DMS53 (cell line): ENCODE data around the gene TBL1Y.
"Not testable (repeated sequence)": the region's sequence is repeated elsewhere in the genome, so short reads cannot be mapped to it uniquely, and the experiment has no call there.

Experiments
- DNase-seq: peaks from one replicate; lab custom pipeline; 2025; lab: John Stamatoyannopoulos, UW

The TBL1Y gene

GRCh38 chrY:6910372-6911252, at the start of gene TBL1Y:
TSS of gene TBL1Y (plus strand) at chrY:6910697. CDS start at chrY:7025085, 114,388 bp downstream.
- DNase-seq, result no peak

GRCh38 chrY:6894496-6894895, 16.0 kb upstream of the TBL1Y start:
- no peak for DNase-seq

GRCh38 chrY:6895236-6895635, 15.3 kb upstream of the TBL1Y start:
- DNase-seq, result no peak

- not testable (repeated sequence) for DNase-seq
These were observed 8.4 kb upstream of the TBL1Y start for GRCh38 chrY:6902116-6902515.

- DNase-seq, result no peak
These were observed 2.9 kb upstream of the TBL1Y start for GRCh38 chrY:6907591-6907990.

GRCh38 chrY:6908021-6908420, 2.5 kb upstream of the TBL1Y start:
- not testable (repeated sequence) for DNase-seq

GRCh38 chrY:6909118-6909521, 1.4 kb upstream of the TBL1Y start:
- no peak for DNase-seq

GRCh38 chrY:6909856-6910255, 641 bp upstream of the TBL1Y start:
- no peak for DNase-seq

GRCh38 chrY:6911253-6911881, 870 bp downstream of the TBL1Y start, which contains the start of gene AMELY:
TSS of gene AMELY (minus strand) at chrY:6911752. CDS start at chrY:6872608, 39,144 bp downstream.
- no peak for DNase-seq

GRCh38 chrY:6913362-6913761, 2.9 kb downstream of the TBL1Y start:
- DNase-seq, result no peak

- DNase-seq, result no peak
These were observed 10.6 kb downstream of the TBL1Y start for GRCh38 chrY:6921061-6921460.

GRCh38 chrY:6928265-6928664, 17.8 kb downstream of the TBL1Y start:
- DNase-seq, result no peak

GRCh38 chrY:6929237-6929636, 18.7 kb downstream of the TBL1Y start:
- no peak for DNase-seq

- DNase-seq, result no peak
These were observed 21.4 kb downstream of the TBL1Y start for GRCh38 chrY:6931779-6932396.

- DNase-seq, result no peak
These were observed 25.0 kb downstream of the TBL1Y start for GRCh38 chrY:6935497-6935896.

GRCh38 chrY:6947695-6948094, 37.2 kb downstream of the TBL1Y start:
- no peak for DNase-seq

GRCh38 chrY:6948378-6948777, 37.9 kb downstream of the TBL1Y start:
- DNase-seq, result no peak

GRCh38 chrY:6949947-6950346, 39.5 kb downstream of the TBL1Y start:
- no peak for DNase-seq

GRCh38 chrY:6964732-6965131, 54.2 kb downstream of the TBL1Y start:
- DNase-seq, result no peak

- no peak for DNase-seq
These were observed 56.0 kb downstream of the TBL1Y start for GRCh38 chrY:6966521-6966920.

- no peak for DNase-seq
These were observed 57.2 kb downstream of the TBL1Y start for GRCh38 chrY:6967736-6968135.

GRCh38 chrY:6968191-6968590, 57.7 kb downstream of the TBL1Y start:
- no peak for DNase-seq
